ENCODE data around the gene C15orf61. TPM values are rescaled to one million over a fixed set of nuclear protein-coding genes. Genes with fewer than 3 reads are reported as not detected.

C15orf61 gene
- total and polyA plus RNA-seq, 4 experiments from 2014 or later, result 9.5 to 13.4 (median 12.1) TPM

DNA sequence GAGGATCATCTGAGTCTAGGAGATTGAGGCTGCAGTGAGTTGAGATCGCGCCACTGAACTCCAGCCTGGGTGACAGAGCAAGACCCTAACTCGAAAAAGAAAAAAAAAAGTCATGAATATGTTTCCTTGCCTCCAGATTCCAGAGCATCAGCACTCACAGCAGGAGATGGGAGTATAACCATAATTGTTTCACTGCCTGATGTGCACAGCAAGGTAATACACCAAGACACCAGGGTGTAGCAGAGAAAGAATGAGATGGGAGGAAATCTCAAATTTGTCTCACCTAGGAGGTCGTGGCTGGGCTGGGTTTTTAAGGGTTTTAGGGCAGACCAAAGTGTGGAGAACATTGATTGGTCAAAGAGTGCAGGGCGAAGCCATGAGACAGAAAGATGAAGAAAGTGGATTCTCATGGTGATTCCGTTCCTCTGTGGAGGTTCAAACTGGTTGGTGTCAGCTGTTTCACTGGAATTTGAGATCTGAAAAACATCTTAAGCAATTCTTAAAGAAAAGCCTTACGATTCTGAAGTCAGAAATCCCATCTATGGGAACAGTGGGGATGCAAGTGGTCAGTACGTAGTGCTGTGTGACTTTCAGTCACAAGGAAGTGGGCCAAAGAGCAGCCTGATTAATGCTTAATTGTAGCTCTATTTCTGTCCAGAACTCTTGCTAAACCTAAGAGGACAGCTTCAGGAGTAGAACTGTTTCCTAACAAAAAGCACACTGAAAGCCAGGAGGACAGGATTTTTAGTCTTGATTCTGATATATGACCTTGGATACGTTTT is 7.8 kb upstream of the C15orf61 start:
- ChIA-PET CTCF (ENCODE audit: partially characterized antibody) (no interaction called here), POLR2A (ENCODE audit: partially characterized antibody) (no interaction called here)
- Mint-ChIP-seq H3K27ac (no peak overlapping the region), H3K9me3 (no peaks in the 10 kb centered on the region), H3K4me3 (no peak overlapping the region), H3K27me3 (no peaks in the 10 kb centered on the region), H3K36me3 (peaks cover 32 to 34% of the 10 kb centered on the region in 2 donors), H3K4me1 (peaks cover 0 to 1% (median 0%) of the 10 kb centered on the region in 4 donors)
- Histone ChIP-seq H3K9me3 (ENCODE audit: control insufficient read depth in 1 of 2, low read length in 2 of 2) (no peaks in the 10 kb centered on the region), H3K4me3 (ENCODE audit: low read length in 2 of 2) (no peak overlapping the region), H3K27ac (ENCODE audit: low read depth, low read length) (no peak overlapping the region), H3K4me1 (ENCODE audit: insufficient read depth, low read length) (no peaks in the 10 kb centered on the region), H3K36me3 (ENCODE audit: insufficient read depth, low read length) (no peaks in the 10 kb centered on the region), H3K27me3 (ENCODE audit: insufficient read depth, low read length) (no peaks in the 10 kb centered on the region)
- no peak for DNase-seq
- intact Hi-C loops (cut with micrococcal nuclease), result no loop called here

DNA sequence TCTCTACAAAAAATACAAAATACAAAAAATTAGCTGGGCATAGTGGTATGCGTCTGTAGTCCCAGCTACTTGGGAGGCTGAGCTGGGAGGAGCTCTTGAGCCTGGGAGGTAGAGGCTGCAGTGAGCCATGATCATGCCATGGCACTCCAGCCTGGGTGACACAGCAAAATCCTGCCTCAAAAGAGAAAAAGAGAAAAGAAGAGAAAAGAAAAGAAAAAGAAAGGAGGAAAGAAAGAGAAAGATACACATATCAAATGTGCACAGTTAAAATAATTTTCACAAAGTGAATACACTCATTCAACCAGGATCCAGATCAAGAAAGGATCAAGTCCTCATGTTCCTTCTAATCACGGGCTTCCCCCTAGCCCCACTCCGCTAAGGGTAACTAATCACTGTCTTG is 5.8 kb upstream of the C15orf61 start:
- Histone ChIP-seq H3K4me3 (ENCODE audit: low read length in 2 of 2) (no peak overlapping the region), H3K36me3 (ENCODE audit: insufficient read depth, low read length) (no peaks in the 10 kb centered on the region), H3K27ac (ENCODE audit: low read depth, low read length) (no peak overlapping the region), H3K4me1 (ENCODE audit: insufficient read depth, low read length) (peaks cover 3% of the 10 kb centered on the region), H3K27me3 (ENCODE audit: insufficient read depth, low read length) (no peaks in the 10 kb centered on the region), H3K9me3 (ENCODE audit: control insufficient read depth in 1 of 2, low read length in 2 of 2) (no peaks in the 10 kb centered on the region)
- no peak overlapping the region for H3K27ac Mint-ChIP-seq
- H3K36me3 Mint-ChIP-seq, result peaks cover 32% of the 10 kb centered on the region in 2 donors
- no peak overlapping the region for H3K4me3 Mint-ChIP-seq
- no peaks in the 10 kb centered on the region for H3K27me3 Mint-ChIP-seq
- H3K4me1 Mint-ChIP-seq, result peaks cover 0 to 1% (median under 1%) of the 10 kb centered on the region in 4 donors
- intact Hi-C loops (cut with micrococcal nuclease), result no loop called here
- H3K9me3 Mint-ChIP-seq, result no peaks in the 10 kb centered on the region
- no peak for DNase-seq
- CTCF ChIA-PET (ENCODE audit: partially characterized antibody), result no interaction called here
- POLR2A ChIA-PET (ENCODE audit: partially characterized antibody), result no interaction called here

- Histone ChIP-seq H3K27ac (ENCODE audit: low read depth, low read length) (no peak overlapping the region), H3K36me3 (ENCODE audit: insufficient read depth, low read length) (no peaks in the 10 kb centered on the region), H3K27me3 (ENCODE audit: insufficient read depth, low read length) (no peaks in the 10 kb centered on the region), H3K4me3 (ENCODE audit: low read length in 2 of 2) (no peak overlapping the region), H3K4me1 (ENCODE audit: insufficient read depth, low read length) (peaks cover 8% of the 10 kb centered on the region), H3K9me3 (ENCODE audit: control insufficient read depth in 1 of 2, low read length in 2 of 2) (no peaks in the 10 kb centered on the region)
- Mint-ChIP-seq H3K27me3 (no peaks in the 10 kb centered on the region), H3K4me3 (no peak overlapping the region), H3K36me3 (peaks cover 32% of the 10 kb centered on the region in 2 donors), H3K9me3 (no peaks in the 10 kb centered on the region), H3K27ac (no peak overlapping the region), H3K4me1 (peaks cover under 1 to 5% (median 3%) of the 10 kb centered on the region in 4 donors)
- POLR2A ChIA-PET (ENCODE audit: partially characterized antibody), result no interaction called here
- CTCF ChIA-PET (ENCODE audit: partially characterized antibody), result interaction anchor here (0.8 kb wide), 1 partner anchor 59 kb away, joined by 3 read pairs; no protein-coding TSS in a partner anchor
- DNase-seq, result no peak
- intact Hi-C loops (cut with micrococcal nuclease), result no loop called here
Measured at GRCh38 chr15:67515557-67515956, 5.4 kb upstream of the C15orf61 start.

DNA sequence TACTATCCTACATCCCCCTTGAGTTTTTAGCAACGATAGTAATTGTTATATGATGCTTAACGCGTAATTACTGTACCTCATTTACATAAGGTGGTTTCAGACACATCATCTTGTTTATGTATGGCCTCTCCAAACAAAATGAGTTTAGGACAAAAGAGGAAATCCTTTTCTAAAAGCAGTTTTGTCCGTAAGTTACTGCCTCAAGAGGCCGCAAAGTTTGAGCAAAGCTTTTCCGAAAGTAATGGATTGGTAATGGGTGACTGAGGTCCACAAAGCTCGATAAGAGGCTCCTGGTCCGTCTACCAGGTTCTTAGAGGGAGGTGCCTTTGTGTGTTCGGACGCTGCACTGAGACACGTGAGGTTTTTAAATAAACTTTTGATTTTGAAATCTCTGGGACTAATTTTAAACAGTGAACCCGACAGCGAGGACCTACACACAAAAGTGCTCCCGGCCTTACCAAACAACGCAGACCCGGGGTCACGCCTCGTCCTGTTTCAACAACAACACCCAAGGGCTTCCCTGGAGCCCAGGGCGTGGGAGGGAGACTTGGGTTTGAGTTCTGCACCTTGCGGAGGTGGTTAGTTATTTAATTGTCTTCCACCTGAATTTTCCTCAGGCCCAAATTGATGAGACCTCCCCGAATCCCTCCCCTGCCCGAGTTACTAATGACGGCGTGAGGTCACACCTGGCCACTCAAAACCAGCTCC is 456 bp upstream of the C15orf61 start:
- Mint-ChIP-seq H3K27me3 (no peaks in the 10 kb centered on the region), H3K36me3 (no peaks in the 10 kb centered on the region), H3K4me3 (peak overlapping the region; percentile 90 to 93 (median 93)), H3K27ac (peak overlapping the region; percentile 93 to 97 (median 96)), H3K9me3 (no peaks in the 10 kb centered on the region), H3K4me1 (peaks cover 18 to 37% (median 26%) of the 10 kb centered on the region in 4 donors)
- no peaks in the 10 kb centered on the region for H3K27me3 ChIP-seq (ENCODE audit: insufficient read depth, low read length)
- CTCF ChIA-PET (ENCODE audit: partially characterized antibody), result interaction anchor here (1.2 to 1.5 kb wide), 2 partner anchors 9 to 313 kb away, joined by 3 to 4 read pairs; no protein-coding TSS in a partner anchor
- POLR2A ChIA-PET (ENCODE audit: partially characterized antibody), result interaction anchor here (0.6 to 3.2 kb wide), 9 partner anchors 11 to 320 kb away, joined by 3 to 94 read pairs (median 3); partner anchors contain the start of genes MAP2K5 and RNU6-1
- peaks cover 33% of the 10 kb centered on the region for H3K4me1 ChIP-seq (ENCODE audit: insufficient read depth, low read length)
- H3K27ac ChIP-seq (ENCODE audit: low read depth, low read length), result peak overlapping the region; percentile 70
- peak overlapping the region; percentile 55 to 90 for H3K4me3 ChIP-seq (ENCODE audit: low read length in 2 of 2)
- intact Hi-C loops (cut with micrococcal nuclease), result loop anchor here (1.0 to 2.0 kb wide), 3 partner anchors 21 to 534 kb away; partner anchors contain the start of genes PIAS1 and RNU6-1
- no peaks in the 10 kb centered on the region for H3K36me3 ChIP-seq (ENCODE audit: insufficient read depth, low read length)
- H3K9me3 ChIP-seq (ENCODE audit: control insufficient read depth in 1 of 2, low read length in 2 of 2), result no peaks in the 10 kb centered on the region
- DNase-seq, result no peak

DNA sequence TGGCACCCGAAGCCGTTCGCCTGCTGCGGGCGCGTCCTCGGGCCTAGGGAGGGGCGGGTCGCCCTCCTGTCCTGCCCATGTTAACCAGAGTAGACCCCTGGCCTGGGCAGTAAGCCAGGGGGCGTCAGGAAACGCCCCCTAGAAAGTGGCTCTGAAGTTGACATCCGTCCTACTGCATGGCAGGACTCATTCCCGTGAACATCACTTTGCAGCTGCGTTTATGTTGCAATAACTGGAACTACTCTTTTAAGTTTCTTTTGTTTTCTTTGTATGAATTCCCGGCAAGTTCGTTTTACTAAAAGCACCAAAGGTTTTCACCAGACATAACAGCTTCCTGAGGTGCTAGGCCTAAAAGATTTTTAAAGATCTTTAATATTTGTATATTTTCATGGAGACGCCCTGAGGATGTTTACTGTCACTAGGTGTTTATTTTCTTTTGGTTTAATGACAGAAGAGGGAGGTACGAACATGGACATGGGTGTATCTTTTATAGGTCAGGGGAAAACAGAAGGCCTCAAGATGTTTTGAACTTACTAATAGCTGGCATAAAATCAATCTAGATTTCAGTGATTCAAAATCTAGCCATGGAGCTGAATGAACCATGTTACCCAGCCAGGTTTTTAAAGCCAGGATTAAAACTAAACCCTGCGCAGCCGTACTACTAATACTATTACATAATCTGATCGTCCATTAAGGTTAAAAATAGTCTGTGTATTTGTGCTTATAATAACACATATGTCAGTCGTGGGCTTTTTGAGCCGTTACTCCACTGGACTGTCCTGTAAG is 1.0 kb downstream of the C15orf61 start:
- POLR2A ChIA-PET (ENCODE audit: partially characterized antibody), result interaction anchor here (0.9 to 3.2 kb wide), 10 partner anchors 9 to 319 kb away, joined by 3 to 94 read pairs (median 4); partner anchors contain the start of genes MAP2K5 and RNU6-1
- DNase-seq, result peak in 2 of 5 donors; percentile 16 to 32
- CTCF ChIA-PET (ENCODE audit: partially characterized antibody), result interaction anchor here (1.5 kb wide), 1 partner anchor 314 kb away, joined by 3 read pairs; no protein-coding TSS in a partner anchor
- H3K9me3 Mint-ChIP-seq, result no peaks in the 10 kb centered on the region
- H3K9me3 ChIP-seq (ENCODE audit: control insufficient read depth in 1 of 2, low read length in 2 of 2), result no peaks in the 10 kb centered on the region
- H3K27ac Mint-ChIP-seq, result peak overlapping the region; percentile 79 to 97 (median 91)
- H3K4me3 ChIP-seq (ENCODE audit: low read length in 2 of 2), result peak overlapping the region; percentile 64 to 93
- peaks cover 3 to 10% of the 10 kb centered on the region in 2 donors for H3K36me3 Mint-ChIP-seq
- peak overlapping the region; percentile 84 to 96 (median 93) for H3K4me3 Mint-ChIP-seq
- peak overlapping the region; percentile 70 for H3K27ac ChIP-seq (ENCODE audit: low read depth, low read length)
- no peaks in the 10 kb centered on the region for H3K27me3 Mint-ChIP-seq
- no peaks in the 10 kb centered on the region for H3K27me3 ChIP-seq (ENCODE audit: insufficient read depth, low read length)
- peaks cover 18 to 37% (median 26%) of the 10 kb centered on the region in 4 donors for H3K4me1 Mint-ChIP-seq
- H3K36me3 ChIP-seq (ENCODE audit: insufficient read depth, low read length), result no peaks in the 10 kb centered on the region
- intact Hi-C loops (cut with micrococcal nuclease), result loop anchor here (1.0 to 2.0 kb wide), 3 partner anchors 19 to 533 kb away; partner anchors contain the start of genes PIAS1 and RNU6-1
- peaks cover 33% of the 10 kb centered on the region for H3K4me1 ChIP-seq (ENCODE audit: insufficient read depth, low read length)

DNA sequence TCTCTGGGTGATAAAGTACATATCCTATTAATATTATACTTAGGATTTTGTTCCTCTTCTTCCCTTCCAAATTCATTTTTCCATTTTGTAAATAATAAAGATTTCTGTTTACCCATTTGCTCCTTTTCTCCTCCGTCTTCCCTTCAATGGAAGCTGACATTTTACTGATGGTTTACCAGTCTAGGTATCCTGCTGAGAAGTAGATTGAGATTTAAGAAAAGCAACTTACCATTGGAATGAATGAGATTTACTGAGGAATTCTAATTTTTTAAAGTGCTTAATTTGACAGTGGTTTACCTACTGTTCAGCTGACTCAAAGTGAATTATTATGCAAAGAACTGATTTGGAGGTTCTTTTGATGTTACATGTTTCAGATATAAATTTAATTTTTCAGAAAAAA is 2.4 kb downstream of the C15orf61 start:
- Mint-ChIP-seq H3K27me3 (no peaks in the 10 kb centered on the region), H3K4me1 (peaks cover 17 to 37% (median 26%) of the 10 kb centered on the region in 4 donors), H3K9me3 (no peaks in the 10 kb centered on the region), H3K27ac (peak overlapping the region in 3 of 7 donors; percentile 19 to 95 (median 44)), H3K36me3 (peaks cover 12% of the 10 kb centered on the region in 2 donors), H3K4me3 (peak overlapping the region in 7 of 8 donors; percentile 26 to 96 (median 85))
- ChIA-PET POLR2A (ENCODE audit: partially characterized antibody) (interaction anchor here (1.7 kb wide), 1 partner anchor 19 kb away, joined by 9 read pairs; the partner anchor contains the start of gene MAP2K5), CTCF (ENCODE audit: partially characterized antibody) (no interaction called here)
- Histone ChIP-seq H3K4me1 (ENCODE audit: insufficient read depth, low read length) (peaks cover 33% of the 10 kb centered on the region), H3K9me3 (ENCODE audit: control insufficient read depth in 1 of 2, low read length in 2 of 2) (no peaks in the 10 kb centered on the region), H3K4me3 (ENCODE audit: low read length in 2 of 2) (no peak overlapping the region), H3K27me3 (ENCODE audit: insufficient read depth, low read length) (no peaks in the 10 kb centered on the region), H3K36me3 (ENCODE audit: insufficient read depth, low read length) (no peaks in the 10 kb centered on the region), H3K27ac (ENCODE audit: low read depth, low read length) (no peak overlapping the region)
- intact Hi-C loops (cut with micrococcal nuclease), result no loop called here
- no peak for DNase-seq
